ENCODE data around the gene TRIM71.
"Not testable (repeated sequence)": the region's sequence is repeated elsewhere in the genome, so short reads cannot be mapped to it uniquely, and the experiment has no call there.

The TRIM71 gene

DNA sequence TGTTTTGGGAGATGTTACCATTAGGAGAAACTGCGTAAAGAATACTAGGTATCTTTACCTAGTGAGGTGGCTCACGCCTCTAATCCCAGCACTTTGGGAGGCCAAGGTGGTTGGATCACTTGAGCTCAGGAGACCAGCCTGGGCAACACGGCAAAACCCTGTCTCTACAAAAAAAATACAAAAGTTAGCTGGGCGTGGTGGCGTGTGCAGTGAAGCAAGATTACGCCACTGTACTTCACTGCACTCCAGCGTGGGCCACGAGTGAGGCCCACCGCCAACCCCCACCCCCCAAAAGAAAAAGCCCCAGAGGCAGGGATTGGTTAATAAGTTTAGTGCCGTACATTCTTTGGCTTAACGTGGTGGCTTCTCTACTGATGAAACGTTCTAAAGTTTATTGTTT, 23.5 kb downstream of the TRIM71 start:
- Histone ChIP-seq H3K4me3 (ENCODE audit: low read length) (no peak overlapping the region), H3K36me3 (ENCODE audit: insufficient read depth, low read length) (no peaks in the 10 kb centered on the region), H3K4me1 (ENCODE audit: insufficient read depth, low read length) (peaks cover 12% of the 10 kb centered on the region), H2AFZ (ENCODE audit: low read depth, low read length) (no peak overlapping the region), H3K9me3 (ENCODE audit: low read length) (no peaks in the 10 kb centered on the region), H3K27me3 (ENCODE audit: insufficient read depth, low read length) (no peaks in the 10 kb centered on the region)

- Histone ChIP-seq H3K9me3 (ENCODE audit: low read length) (no peaks in the 10 kb centered on the region), H3K27me3 (ENCODE audit: insufficient read depth, low read length) (no peaks in the 10 kb centered on the region), H3K4me3 (ENCODE audit: low read length) (no peak overlapping the region), H3K4me1 (ENCODE audit: insufficient read depth, low read length) (peaks cover 12% of the 10 kb centered on the region), H2AFZ (ENCODE audit: low read depth, low read length) (no peak overlapping the region), H3K36me3 (ENCODE audit: insufficient read depth, low read length) (no peaks in the 10 kb centered on the region)
These were observed 24.2 kb downstream of the TRIM71 start for GRCh38 chr3:32841867-32842470.

- Histone ChIP-seq H3K9me3 (ENCODE audit: low read length) (peaks cover 1% of the 10 kb centered on the region), H3K4me1 (ENCODE audit: insufficient read depth, low read length) (peaks cover 12% of the 10 kb centered on the region), H2AFZ (ENCODE audit: low read depth, low read length) (no peak overlapping the region), H3K27me3 (ENCODE audit: insufficient read depth, low read length) (no peaks in the 10 kb centered on the region), H3K4me3 (ENCODE audit: low read length) (no peak overlapping the region), H3K36me3 (ENCODE audit: insufficient read depth, low read length) (no peaks in the 10 kb centered on the region)
These were observed 24.7 kb downstream of the TRIM71 start for GRCh38 chr3:32842531-32842931.

DNA sequence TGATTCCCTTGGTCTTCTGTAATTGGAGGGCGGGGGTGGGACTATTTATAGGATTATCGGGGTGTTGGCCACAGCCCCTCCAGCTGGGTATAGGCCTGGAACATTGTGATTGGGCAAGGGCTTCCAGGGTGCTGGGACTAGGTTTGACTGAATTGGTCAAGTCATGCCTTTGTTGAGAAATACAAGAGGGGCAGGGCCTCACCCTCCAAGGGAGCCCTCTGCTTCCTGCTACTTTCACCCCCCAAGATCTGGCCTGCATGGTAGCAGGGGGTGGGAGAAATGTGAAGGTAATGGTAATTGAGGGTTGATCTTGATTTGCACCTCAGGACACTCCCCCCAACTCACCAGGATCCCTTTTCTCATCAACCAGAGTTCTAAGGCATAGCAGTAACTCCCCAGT, 25.2 kb downstream of the TRIM71 start:
- H3K4me1 ChIP-seq (ENCODE audit: insufficient read depth, low read length) = peaks cover 12% of the 10 kb centered on the region
- H3K36me3 ChIP-seq (ENCODE audit: insufficient read depth, low read length) = no peaks in the 10 kb centered on the region
- H3K9me3 ChIP-seq (ENCODE audit: low read length) = peaks cover 1% of the 10 kb centered on the region
- H3K27me3 ChIP-seq (ENCODE audit: insufficient read depth, low read length) = no peaks in the 10 kb centered on the region
- H3K4me3 ChIP-seq (ENCODE audit: low read length) = no peak overlapping the region
- H2AFZ ChIP-seq (ENCODE audit: low read depth, low read length) = no peak overlapping the region

DNA sequence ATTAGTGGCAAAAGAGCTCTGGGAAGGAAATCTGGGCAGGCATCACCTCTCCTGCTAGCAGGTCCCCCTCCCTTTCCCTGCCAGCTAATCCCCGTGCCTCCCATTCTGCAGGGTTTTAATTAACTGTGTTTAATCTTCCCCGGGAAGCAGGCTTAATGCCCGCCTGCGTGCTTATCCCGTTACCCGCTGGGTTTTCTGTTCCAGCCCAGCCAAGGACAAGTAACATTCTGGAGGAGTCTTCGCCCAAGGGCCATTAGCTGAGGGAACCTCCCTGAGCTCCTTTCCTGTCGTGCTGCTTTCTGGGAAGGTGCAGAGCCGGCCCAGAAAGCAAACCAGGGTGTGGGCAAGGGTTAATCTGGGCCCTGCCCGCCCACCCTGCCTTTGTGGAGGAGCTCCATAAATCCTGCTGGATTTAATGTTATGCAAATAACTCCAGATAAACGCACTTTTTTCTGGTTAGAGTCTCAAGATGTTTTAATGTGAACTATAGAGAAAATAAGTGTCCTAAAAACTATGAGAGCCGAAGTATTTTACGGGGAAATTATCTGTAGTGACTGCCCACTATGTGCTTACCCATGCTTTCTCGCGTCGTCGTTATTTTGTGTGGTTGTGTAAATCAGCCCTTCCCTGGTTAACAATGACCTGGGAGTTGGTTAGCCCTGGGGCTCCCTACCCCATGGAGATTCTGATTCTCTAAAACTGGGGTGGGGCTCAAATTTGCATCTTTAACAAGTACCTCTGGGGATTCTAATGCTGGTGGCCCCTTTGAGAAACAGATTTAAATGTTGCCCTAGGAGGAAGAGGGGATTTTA, 25.9 kb downstream of the TRIM71 start:
- H3K4me3 ChIP-seq (ENCODE audit: low read length) = no peak overlapping the region
- H3K27me3 ChIP-seq (ENCODE audit: insufficient read depth, low read length) = no peaks in the 10 kb centered on the region
- H3K4me1 ChIP-seq (ENCODE audit: insufficient read depth, low read length) = peaks cover 12% of the 10 kb centered on the region
- H3K9me3 ChIP-seq (ENCODE audit: low read length) = peaks cover 1% of the 10 kb centered on the region
- no peak overlapping the region for H2AFZ ChIP-seq (ENCODE audit: low read depth, low read length)
- H3K36me3 ChIP-seq (ENCODE audit: insufficient read depth, low read length) = no peaks in the 10 kb centered on the region

GRCh38 chr3:32844322-32844654, 26.5 kb downstream of the TRIM71 start:
- H3K36me3 ChIP-seq (ENCODE audit: insufficient read depth, low read length) = no peaks in the 10 kb centered on the region
- peaks cover 1% of the 10 kb centered on the region for H3K9me3 ChIP-seq (ENCODE audit: low read length)
- H3K4me3 ChIP-seq (ENCODE audit: low read length) = no peak overlapping the region
- H3K27me3 ChIP-seq (ENCODE audit: insufficient read depth, low read length) = no peaks in the 10 kb centered on the region
- H2AFZ ChIP-seq (ENCODE audit: low read depth, low read length) = no peak overlapping the region
- peaks cover 16% of the 10 kb centered on the region for H3K4me1 ChIP-seq (ENCODE audit: insufficient read depth, low read length)

- Histone ChIP-seq H3K36me3 (ENCODE audit: insufficient read depth, low read length) (no peaks in the 10 kb centered on the region), H2AFZ (ENCODE audit: low read depth, low read length) (no peak overlapping the region), H3K4me3 (ENCODE audit: low read length) (no peak overlapping the region), H3K4me1 (ENCODE audit: insufficient read depth, low read length) (peaks cover 20% of the 10 kb centered on the region), H3K27me3 (ENCODE audit: insufficient read depth, low read length) (no peaks in the 10 kb centered on the region), H3K9me3 (ENCODE audit: low read length) (peaks cover 1% of the 10 kb centered on the region)
These were observed 27.1 kb downstream of the TRIM71 start for GRCh38 chr3:32844914-32845313.

DNA sequence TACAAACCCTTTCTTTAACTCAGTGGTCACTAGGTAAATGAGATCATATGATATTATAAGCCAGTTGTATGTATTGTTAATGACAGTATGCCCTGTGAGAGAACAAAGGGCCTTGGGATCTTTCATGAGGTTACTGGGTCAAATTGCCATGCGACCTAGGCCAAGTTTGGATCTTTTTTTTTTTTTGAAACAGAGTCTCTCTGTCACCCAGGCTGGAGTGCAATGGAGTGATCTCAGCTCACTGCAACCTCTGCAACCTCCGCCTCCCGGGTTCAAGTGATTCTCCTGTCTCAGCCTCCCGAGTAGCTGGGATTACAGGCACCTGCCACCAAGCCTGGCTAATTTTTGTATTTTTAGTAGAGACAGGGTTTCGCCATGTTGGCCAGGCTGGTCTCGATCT, 27.7 kb downstream of the TRIM71 start:
- not testable (repeated sequence) for H3K27me3 ChIP-seq (ENCODE audit: insufficient read depth, low read length); H3K9me3 ChIP-seq (ENCODE audit: low read length); H3K36me3 ChIP-seq (ENCODE audit: insufficient read depth, low read length); H2AFZ ChIP-seq (ENCODE audit: low read depth, low read length); H3K4me3 ChIP-seq (ENCODE audit: low read length)
- peaks cover 20% of the 10 kb centered on the region for H3K4me1 ChIP-seq (ENCODE audit: insufficient read depth, low read length)

DNA sequence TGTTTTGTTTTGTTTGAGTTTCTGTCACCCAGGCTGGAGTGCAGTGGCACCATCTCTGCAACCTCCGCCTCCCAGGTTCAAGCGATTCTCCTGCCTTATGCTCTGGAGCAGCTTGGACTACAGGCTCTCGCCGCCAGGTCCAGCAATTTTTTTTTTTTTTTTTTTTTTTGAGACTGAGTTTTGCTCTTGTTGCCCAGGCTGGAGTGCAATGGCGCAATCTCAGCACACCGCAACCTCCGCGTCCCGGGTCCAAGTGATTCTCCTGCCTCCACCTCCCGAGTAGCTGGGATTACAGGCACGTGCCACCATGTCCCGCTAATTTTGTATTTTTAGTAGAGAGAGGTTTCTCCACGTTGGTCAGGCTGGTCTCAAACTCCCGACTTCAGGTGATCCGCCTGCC, 29.2 kb downstream of the TRIM71 start:
- peaks cover 23% of the 10 kb centered on the region for H3K4me1 ChIP-seq (ENCODE audit: insufficient read depth, low read length)
- not testable (repeated sequence) for H3K27me3 ChIP-seq (ENCODE audit: insufficient read depth, low read length); H3K4me3 ChIP-seq (ENCODE audit: low read length); H3K9me3 ChIP-seq (ENCODE audit: low read length); H3K36me3 ChIP-seq (ENCODE audit: insufficient read depth, low read length); H2AFZ ChIP-seq (ENCODE audit: low read depth, low read length)

- Histone ChIP-seq H3K36me3 (ENCODE audit: insufficient read depth, low read length) (no peaks in the 10 kb centered on the region), H3K27me3 (ENCODE audit: insufficient read depth, low read length) (no peaks in the 10 kb centered on the region), H3K4me1 (ENCODE audit: insufficient read depth, low read length) (peaks cover 23% of the 10 kb centered on the region), H3K9me3 (ENCODE audit: low read length) (peaks cover 1% of the 10 kb centered on the region), H3K4me3 (ENCODE audit: low read length) (no peak overlapping the region), H2AFZ (ENCODE audit: low read depth, low read length) (no peak overlapping the region)
These were observed 29.7 kb downstream of the TRIM71 start for GRCh38 chr3:32847528-32847927.

- Histone ChIP-seq H3K4me3 (ENCODE audit: low read length) (no peak overlapping the region), H3K9me3 (ENCODE audit: low read length) (peaks cover 1% of the 10 kb centered on the region), H3K27me3 (ENCODE audit: insufficient read depth, low read length) (no peaks in the 10 kb centered on the region), H2AFZ (ENCODE audit: low read depth, low read length) (no peak overlapping the region), H3K36me3 (ENCODE audit: insufficient read depth, low read length) (no peaks in the 10 kb centered on the region), H3K4me1 (ENCODE audit: insufficient read depth, low read length) (peaks cover 23% of the 10 kb centered on the region)
These were observed 30.4 kb downstream of the TRIM71 start for GRCh38 chr3:32848215-32848614.

GRCh38 chr3:32849046-32849445, 31.2 kb downstream of the TRIM71 start:
- Histone ChIP-seq H3K27me3 (ENCODE audit: insufficient read depth, low read length) (no peaks in the 10 kb centered on the region), H2AFZ (ENCODE audit: low read depth, low read length) (no peak overlapping the region), H3K9me3 (ENCODE audit: low read length) (peaks cover 1% of the 10 kb centered on the region), H3K4me3 (ENCODE audit: low read length) (no peak overlapping the region), H3K36me3 (ENCODE audit: insufficient read depth, low read length) (no peaks in the 10 kb centered on the region), H3K4me1 (ENCODE audit: insufficient read depth, low read length) (peaks cover 21% of the 10 kb centered on the region)

- Histone ChIP-seq H3K9me3 (ENCODE audit: low read length) (peaks cover 1% of the 10 kb centered on the region), H3K4me3 (ENCODE audit: low read length) (no peak overlapping the region), H3K4me1 (ENCODE audit: insufficient read depth, low read length) (peaks cover 21% of the 10 kb centered on the region), H3K27me3 (ENCODE audit: insufficient read depth, low read length) (no peaks in the 10 kb centered on the region), H3K36me3 (ENCODE audit: insufficient read depth, low read length) (no peaks in the 10 kb centered on the region), H2AFZ (ENCODE audit: low read depth, low read length) (no peak overlapping the region)
These were observed 32.4 kb downstream of the TRIM71 start for GRCh38 chr3:32850226-32850625.

GRCh38 chr3:32850636-32851035, 32.8 kb downstream of the TRIM71 start:
- Histone ChIP-seq H3K4me3 (ENCODE audit: low read length) (no peak overlapping the region), H3K36me3 (ENCODE audit: insufficient read depth, low read length) (no peaks in the 10 kb centered on the region), H3K27me3 (ENCODE audit: insufficient read depth, low read length) (no peaks in the 10 kb centered on the region), H3K4me1 (ENCODE audit: insufficient read depth, low read length) (peaks cover 21% of the 10 kb centered on the region), H3K9me3 (ENCODE audit: low read length) (peaks cover 1% of the 10 kb centered on the region), H2AFZ (ENCODE audit: low read depth, low read length) (no peak overlapping the region)

Measured in neuron (in vitro differentiated cells).